IMR-90 (cell line): ENCODE results near the gene SAMD11. TPM values are rescaled to one million over a fixed set of nuclear protein-coding genes. Genes with fewer than 3 reads are reported as not detected.

Experiments used
- ATAC-seq: fragments of 200-7000 bp; cut with Tn5 transposase; 2 replicates; pipeline ENCODE4 v1.9.1; 2020; ENCODE audit warnings: low read depth, mild to moderate bottlenecking, moderate library complexity
- BruUV-seq: library from RNA; stranded (reverse); fragments of 400-500 nt; replicated peaks from 2 replicates; lab custom pipeline; 2021; lab: Mats Ljungman, UMichigan
- CTCF ChIA-PET: fragments of 300-600 bp; formaldehyde crosslinking; extraction: SDS; loops from one replicate; lab custom pipeline; 2021; ENCODE audit warnings: antibody characterized with exemption; lab: Yijun Ruan, JAX
- POLR2A ChIA-PET: fragments of 300-600 bp; sonication (Branson Sonifier 250); formaldehyde crosslinking; loops from one replicate; lab custom pipeline; 2022; ENCODE audit warnings: antibody characterized with exemption; ENCODE audit not compliant: unreplicated experiment; lab: Charles Lee
- DNase-seq: peaks from one replicate; pipeline ENCODE4 v3.0.0; 2013
- H2AFZ ChIP-seq: replicated peaks from 2 replicates; pipeline ENCODE3; 2013; ENCODE audit warnings: low read length, mild to moderate bottlenecking; ENCODE audit not compliant: poor library complexity
- H2AK5ac ChIP-seq: 2 replicates; pipeline ENCODE4 v1.6.1; 2013; ENCODE audit warnings: low read depth, low read length, inconsistent platforms
- H2AK9ac ChIP-seq: replicated peaks from 2 replicates; pipeline ENCODE3; 2013; ENCODE audit warnings: mild to moderate bottlenecking, low read depth, low read length, moderate library complexity; ENCODE audit not compliant: poor library complexity
- H2BK120ac ChIP-seq: 2 replicates; pipeline ENCODE4 v1.6.1; 2013; ENCODE audit warnings: low read depth, low read length, inconsistent platforms
- H2BK15ac ChIP-seq: 3 replicates; pipeline ENCODE4 v1.6.1; 2013; ENCODE audit warnings: low read depth, low read length, inconsistent platforms
- H2BK20ac ChIP-seq: 2 replicates; pipeline ENCODE4 v1.6.1; 2013; ENCODE audit warnings: low read depth, mild to moderate bottlenecking, inconsistent platforms, low read length, moderate library complexity
- H2BK5ac ChIP-seq: 2 replicates; pipeline ENCODE4 v1.6.1; 2013; ENCODE audit warnings: mild to moderate bottlenecking, low read depth, low read length, inconsistent platforms; ENCODE audit not compliant: poor library complexity, severe bottlenecking
- H3K14ac ChIP-seq: replicated peaks from 2 replicates; pipeline ENCODE4 v1.6.1; 2013; ENCODE audit warnings: low read depth, low read length, inconsistent platforms
- H3K18ac ChIP-seq: 2 replicates; pipeline ENCODE4 v1.6.1; 2013; ENCODE audit warnings: low read depth, low read length, control low read depth
- H3K23ac ChIP-seq: 2 replicates; pipeline ENCODE4 v1.6.1; 2013; ENCODE audit warnings: low read depth, low read length, inconsistent platforms
- H3K27ac ChIP-seq: 2 replicates; pipeline ENCODE4 v1.5.1; 2013; ENCODE audit warnings: mild to moderate bottlenecking, control low read depth, low read length; ENCODE audit not compliant: insufficient read depth
- H3K27me3 ChIP-seq: 2 replicates; pipeline ENCODE4 v1.6.1; 2013; ENCODE audit warnings: low read length; ENCODE audit not compliant: control insufficient read depth, insufficient read depth
- H3K36me3 ChIP-seq: 2 replicates; pipeline ENCODE4 v1.6.1; 2013; ENCODE audit warnings: low read length, mixed read lengths; ENCODE audit not compliant: control insufficient read depth, insufficient read depth
- H3K4ac ChIP-seq: 2 replicates; pipeline ENCODE4 v1.6.1; 2013; ENCODE audit warnings: low read depth, low read length, inconsistent platforms
- H3K4me1 ChIP-seq: 2 replicates; pipeline ENCODE4 v1.6.1; 2013; ENCODE audit warnings: low read length, mixed read lengths; ENCODE audit not compliant: control insufficient read depth, insufficient read depth
- H3K4me2 ChIP-seq: 2 replicates; pipeline ENCODE4 v1.6.1; 2013; ENCODE audit warnings: low read depth, mild to moderate bottlenecking, control low read depth, low read length, moderate library complexity
- H3K4me3 ChIP-seq: 2 replicates; pipeline ENCODE4 v1.5.1; 2013; ENCODE audit warnings: low read depth, mild to moderate bottlenecking, control low read depth, low read length, moderate library complexity; ENCODE audit not compliant: insufficient read depth
- H3K56ac ChIP-seq: 2 replicates; pipeline ENCODE4 v1.6.1; 2013; ENCODE audit warnings: low read length, inconsistent platforms; ENCODE audit not compliant: insufficient read depth; ENCODE audit errors: extremely low read depth
- H3K79me1 ChIP-seq, 2 experiments: 2 replicates each; pipeline ENCODE4 v1.6.1; 2013; ENCODE audit warnings: low read length in 2 of 2, inconsistent platforms in 1 of 2, low read depth in 1 of 2
- H3K9ac ChIP-seq: 2 replicates; pipeline ENCODE4 v1.6.1; 2013; ENCODE audit warnings: low read depth, low read length, control low read depth
- H3K9me1 ChIP-seq: 2 replicates; pipeline ENCODE4 v1.6.1; 2013; ENCODE audit warnings: low read length, inconsistent platforms; ENCODE audit not compliant: insufficient read depth
- H3K9me3 ChIP-seq: 2 replicates; pipeline ENCODE4 v1.6.1; 2013; ENCODE audit warnings: low read length; ENCODE audit not compliant: control insufficient read depth, insufficient read depth
- H4K20me1 ChIP-seq: 2 replicates; pipeline ENCODE4 v1.6.1; 2013; ENCODE audit warnings: low read length, inconsistent platforms; ENCODE audit not compliant: insufficient read depth
- H4K5ac ChIP-seq: 2 replicates; pipeline ENCODE4 v1.6.1; 2013; ENCODE audit warnings: mild to moderate bottlenecking, low read depth, low read length, control low read depth
- H4K8ac ChIP-seq, 2 experiments: 2 replicates each; pipeline ENCODE4 v1.6.1; 2013; ENCODE audit warnings: low read depth in 2 of 2, low read length in 2 of 2, control low read depth in 1 of 2, inconsistent platforms in 1 of 2
- H4K91ac ChIP-seq: 2 replicates; pipeline ENCODE4 v1.6.1; 2013; ENCODE audit warnings: low read depth, low read length, inconsistent platforms; ENCODE audit not compliant: insufficient read depth
- BHLHE40 ChIP-seq: fragments of 150-350 bp; IDR thresholded peaks from 2 replicates; pipeline ENCODE4 v1.6.1; 2016; ENCODE audit warnings: mild to moderate bottlenecking, low read depth, low read length
- CEBPB ChIP-seq: IDR thresholded peaks from 2 replicates; pipeline ENCODE4 v1.6.1; 2012; ENCODE audit warnings: low read depth, low read length, improper control_type of control experiment
- CHD1 ChIP-seq: IDR thresholded peaks from 2 replicates; pipeline ENCODE4 v1.6.1; 2012; ENCODE audit warnings: low read depth, low read length, improper control_type of control experiment
- CTCF ChIP-seq: conservative IDR thresholded peaks from 2 replicates; pipeline ENCODE4 v1.5.1; 2012; ENCODE audit warnings: mild to moderate bottlenecking, low read depth, low read length, improper control_type of control experiment
- ELK1 ChIP-seq: fragments of 150-350 bp; IDR thresholded peaks from 2 replicates; pipeline ENCODE4 v1.6.1; 2016; ENCODE audit warnings: low read depth, mild to moderate bottlenecking, low read length, moderate library complexity, borderline replicate concordance
- FOS ChIP-seq: fragments of 150-350 bp; IDR thresholded peaks from 2 replicates; pipeline ENCODE4 v1.6.1; 2016; ENCODE audit warnings: low read depth, low read length
- MAFK ChIP-seq: IDR thresholded peaks from 2 replicates; pipeline ENCODE4 v1.6.1; 2012; ENCODE audit warnings: low read depth, low read length, improper control_type of control experiment
- MAZ ChIP-seq: IDR thresholded peaks from 2 replicates; pipeline ENCODE4 v1.6.1; 2012; ENCODE audit warnings: low read depth, mild to moderate bottlenecking, low read length, improper control_type of control experiment, moderate library complexity, borderline replicate concordance
- MXI1 ChIP-seq: IDR thresholded peaks from 2 replicates; pipeline ENCODE4 v1.6.1; 2012; ENCODE audit warnings: low read depth, mild to moderate bottlenecking, low read length, moderate library complexity, borderline replicate concordance
- NFE2L2 ChIP-seq: fragments of 150-350 bp; IDR thresholded peaks from 2 replicates; pipeline ENCODE4 v1.6.1; 2016; ENCODE audit warnings: low read depth, mild to moderate bottlenecking, low read length
- POLR2A ChIP-seq: IDR thresholded peaks from 2 replicates; pipeline ENCODE4 v1.6.1; 2012; ENCODE audit warnings: mild to moderate bottlenecking, low read depth, low read length
- RAD21 ChIP-seq: IDR thresholded peaks from 2 replicates; pipeline ENCODE4 v1.6.1; 2012; ENCODE audit warnings: low read length, improper control_type of control experiment
- RCOR1 ChIP-seq: IDR thresholded peaks from 2 replicates; pipeline ENCODE4 v1.6.1; 2012; ENCODE audit warnings: mild to moderate bottlenecking, low read length, improper control_type of control experiment; ENCODE audit not compliant: insufficient replicate concordance
- RFX5 ChIP-seq: IDR thresholded peaks from 2 replicates; pipeline ENCODE4 v1.8.0; 2012; ENCODE audit warnings: low read depth, mild to moderate bottlenecking, low read length, moderate library complexity
- SMC3 ChIP-seq: fragments of 150-350 bp; IDR thresholded peaks from 2 replicates; pipeline ENCODE4 v1.6.1; 2016; ENCODE audit warnings: low read depth, mild to moderate bottlenecking, antibody characterized with exemption, low read length, moderate library complexity
- USF2 ChIP-seq: fragments of 150-350 bp; IDR thresholded peaks from 2 replicates; pipeline ENCODE4 v1.6.1; 2017; ENCODE audit warnings: mild to moderate bottlenecking, antibody characterized with exemption, low read length, low read depth
- WGBS, 2 experiments: methylation state at CpG; one replicate each; pipeline versions ENCODE4 v1.1.5 to v1.1.7; 2013; ENCODE audit warnings: missing lambda C conversion rate in 2 of 2; ENCODE audit not compliant: insufficient read length in 1 of 2; ENCODE audit errors: extremely low coverage in 2 of 2; 5-methylcytosine and 5-hydroxymethylcytosine counted together
- dilution Hi-C: fragments of 300-500 bp; cut with HindIII; formaldehyde crosslinking; loops from one replicate; pipeline ENCODE4 v1.14.3; 2018; ENCODE audit warnings: low sequenced_read_pairs; ENCODE audit not compliant: unreplicated experiment
- in situ Hi-C: fragments of 300-500 bp; cut with MboI; formaldehyde crosslinking; loops from 3 replicates; pipeline ENCODE4 v1.14.3; 2019; ENCODE audit warnings: low sequenced_read_pairs, inconsistent platforms, mixed read lengths
- intact Hi-C: fragments of 100-400 bp; cut with micrococcal nuclease; formaldehyde crosslinking; loops from 2 replicates; pipeline ENCODE4 v1.10.0; 2022
- polyA plus RNA-seq, 3 experiments: library from polyadenylated mRNA; depleted of rRNA; stranded (reverse); fragments of >200 nt; gene quantifications; 2 replicates each; pipeline ENCODE4 v1.2.3, GENCODE V29; 2012; ENCODE audit warnings: low replicate concordance in 1 of 3
- total RNA-seq: library from RNA; depleted of rRNA; stranded (reverse); fragments of >200 nt; gene quantifications from 2 replicates; pipeline ENCODE4 v1.2.3, GENCODE V29; 2012

SAMD11 gene
- total and polyA plus RNA-seq, 2 of the 4 experiments (the other 2 are of a cell fraction) = 5.9 to 22.9 TPM

- WGBS, 2 experiments = 89% methylated on average over 7 of the region's 23 CpGs; no CpG with 5 or more reads in 1 of the 2 experiments
- peaks cover 9 to 25% of the 10 kb centered on the region in 2 experiments for H3K79me1 ChIP-seq
- DNase-seq (no peak), ATAC-seq (no peak)
- BruUV-seq = no TSS peak
- no peak overlapping the region for H3K56ac ChIP-seq
- H2AK9ac ChIP-seq = no peak overlapping the region
- POLR2A ChIA-PET = no interaction called here
- peaks cover 17% of the 10 kb centered on the region for H4K20me1 ChIP-seq
- H3K18ac ChIP-seq = no peak overlapping the region
- H3K4ac ChIP-seq = no peak overlapping the region
- no peak overlapping the region for H2AK5ac ChIP-seq
- no peaks in the 10 kb centered on the region for H3K9me3 ChIP-seq
- H3K36me3 ChIP-seq = peaks cover 85% of the 10 kb centered on the region
- H3K23ac ChIP-seq = no peak overlapping the region
- H4K91ac ChIP-seq = no peak overlapping the region
- in situ Hi-C loops (no loop called here), intact Hi-C loops (loop anchor here (1.0 kb wide), 1 partner anchor 47 kb away; no protein-coding TSS in a partner anchor), dilution Hi-C loops (no loop called here)
- no peak overlapping the region for H3K14ac ChIP-seq
- no peak overlapping the region for H3K27ac ChIP-seq
- peaks cover 7% of the 10 kb centered on the region for H3K9me1 ChIP-seq
- no peak overlapping the region for H4K8ac ChIP-seq
- H3K4me2 ChIP-seq = no peak overlapping the region
- H2AFZ ChIP-seq = no peak overlapping the region
- no peak overlapping the region for H2BK5ac ChIP-seq
- no peak overlapping the region for H2BK120ac ChIP-seq
- H3K4me3 ChIP-seq = no peak overlapping the region
- no peak overlapping the region for H3K9ac ChIP-seq
- no peak overlapping the region for H2BK15ac ChIP-seq
- no peaks in the 10 kb centered on the region for H3K27me3 ChIP-seq
- H3K4me1 ChIP-seq = no peaks in the 10 kb centered on the region
- no peak overlapping the region for H4K5ac ChIP-seq
- TF ChIP-seq BHLHE40 (no peak), ELK1 (no peak), FOS (no peak), RFX5 (no peak), MXI1 (no peak), SMC3 (no peak), NFE2L2 (no peak), CHD1 (no peak), CTCF (no peak), RCOR1 (no peak), USF2 (no peak), RAD21 (no peak), POLR2A (no peak), MAZ (no peak), MAFK (no peak), CEBPB (no peak)
- H2BK20ac ChIP-seq = no peak overlapping the region
- CTCF ChIA-PET = no interaction called here
Measured at GRCh38 chr1:950881-951280, 27.2 kb downstream of the SAMD11 start.
